A673 (cell line): ENCODE data around the gene TRIM21. TPM values are rescaled to one million over a fixed set of nuclear protein-coding genes. Genes with fewer than 3 reads are reported as not detected.

ENCODE experiments used
- BruUV-seq: library from RNA; stranded (reverse); fragments of 400-500 nt; replicated peaks from 2 replicates; lab custom pipeline; 2021; lab: Mats Ljungman, UMichigan
- CTCF ChIA-PET: fragments of 300-600 bp; sonication (Branson Sonifier 250); formaldehyde crosslinking; loops from one replicate; lab custom pipeline; 2022; ENCODE audit warnings: antibody characterized with exemption; lab: Charles Lee
- POLR2A ChIA-PET: fragments of 300-600 bp; sonication (Branson Sonifier 250); formaldehyde crosslinking; loops from one replicate; lab custom pipeline; 2022; ENCODE audit warnings: antibody characterized with exemption; ENCODE audit not compliant: low non-redundant PET; lab: Charles Lee
- DNase-seq: peaks from one replicate; pipeline ENCODE4 v3.0.0-alpha.2; 2015; ENCODE audit warnings: low spot score
- H3K27ac ChIP-seq: fragments of 200-600 bp; sonication (generic); 2 replicates; pipeline ENCODE4 v1.5.1; 2016; ENCODE audit warnings: mixed run types, low read depth, mild to moderate bottlenecking, mixed read lengths, antibody characterized with exemption, low read length; ENCODE audit not compliant: poor library complexity, severe bottlenecking
- H3K27me3 ChIP-seq: fragments of 200-600 bp; sonication (generic); replicated peaks from 2 replicates; pipeline ENCODE4 v1.6.1; 2017; ENCODE audit warnings: mixed run types, low read depth, mild to moderate bottlenecking, mixed read lengths, antibody characterized with exemption, low read length; ENCODE audit not compliant: insufficient read depth, poor library complexity
- H3K36me3 ChIP-seq: fragments of 200-600 bp; sonication (generic); 2 replicates; pipeline ENCODE4 v1.6.1; 2016; ENCODE audit warnings: mixed run types, mild to moderate bottlenecking, mixed read lengths, antibody characterized with exemption, low read length; ENCODE audit not compliant: insufficient read depth, poor library complexity, severe bottlenecking
- H3K4me1 ChIP-seq: fragments of 200-600 bp; sonication (generic); 2 replicates; pipeline ENCODE4 v1.6.1; 2017; ENCODE audit warnings: mixed run types, mild to moderate bottlenecking, mixed read lengths, antibody characterized with exemption, low read length; ENCODE audit not compliant: insufficient read depth, poor library complexity, severe bottlenecking
- H3K4me3 ChIP-seq: fragments of 200-600 bp; sonication (generic); 2 replicates; pipeline ENCODE4 v1.5.1; 2016; ENCODE audit warnings: low read depth, mixed run types, mild to moderate bottlenecking, mixed read lengths, low read length; ENCODE audit not compliant: poor library complexity, severe bottlenecking
- H3K9me3 ChIP-seq: fragments of 200-600 bp; sonication (generic); 2 replicates; pipeline ENCODE4 v1.6.1; 2016; ENCODE audit warnings: mixed run types, low read depth, mild to moderate bottlenecking, mixed read lengths, antibody characterized with exemption, low read length; ENCODE audit not compliant: poor library complexity, severe bottlenecking
- CTCF ChIP-seq: fragments of 300-800, 200-600 bp; sonication (generic); conservative IDR thresholded peaks from 2 replicates; pipeline ENCODE4 v1.5.1; 2017; ENCODE audit warnings: low read depth, mild to moderate bottlenecking, antibody characterized with exemption, low read length, moderate library complexity, mixed read lengths
- EZH2 ChIP-seq: fragments of 200-600 bp; sonication (generic); IDR thresholded peaks from 2 replicates; pipeline ENCODE4 v1.6.1; 2017; ENCODE audit warnings: borderline replicate concordance, low read depth, mild to moderate bottlenecking, mixed read lengths, antibody characterized with exemption, low read length; ENCODE audit not compliant: poor library complexity, severe bottlenecking
- intact Hi-C: fragments of 100-400 bp; cut with micrococcal nuclease; formaldehyde crosslinking; loops from one replicate; pipeline ENCODE4 v1.10.0; 2022; ENCODE audit not compliant: unreplicated experiment
- total RNA-seq: library from RNA; stranded (reverse); gene quantifications from 2 replicates; pipeline ENCODE4 v1.2.3, GENCODE V29; 2021

TRIM21 gene
- total RNA-seq, 1 experiment from 2014 or later: 5.0 TPM

DNA sequence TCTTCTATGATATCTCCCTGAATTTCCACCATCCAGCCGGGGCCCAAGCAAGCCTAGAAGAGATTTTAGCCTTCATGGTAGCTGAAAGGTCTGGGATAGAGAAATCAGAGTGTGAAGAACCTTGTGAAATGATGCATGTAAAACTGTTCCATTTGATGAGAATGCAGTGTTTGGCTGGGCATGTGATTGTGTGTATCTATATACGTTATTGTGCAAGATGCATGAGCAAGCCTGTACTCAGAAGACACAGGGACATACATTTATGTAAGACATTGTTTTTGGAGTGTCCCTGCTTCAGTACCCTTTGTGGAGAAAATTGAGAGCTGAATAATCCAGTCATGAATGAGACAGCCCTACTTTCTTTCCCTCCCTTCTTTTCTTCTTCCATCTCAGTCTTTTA lies 40.4 kb upstream of the TRIM21 start:
- ChIA-PET POLR2A (no interaction called here), CTCF (no interaction called here)
- TF ChIP-seq EZH2: no peak
- no peaks in the 10 kb centered on the region for H3K4me1 ChIP-seq
- no peak overlapping the region for H3K4me3 ChIP-seq
- H3K27ac ChIP-seq: no peak overlapping the region
- no peak for DNase-seq
- H3K27me3 ChIP-seq: no peaks in the 10 kb centered on the region
- no TSS peak for BruUV-seq
- intact Hi-C loops: no loop called here
- H3K9me3 ChIP-seq: no peaks in the 10 kb centered on the region
- H3K36me3 ChIP-seq: no peaks in the 10 kb centered on the region

- POLR2A ChIA-PET: no interaction called here
Measured at GRCh38 chr11:4430051-4430450, 36.5 kb upstream of the TRIM21 start.

DNA sequence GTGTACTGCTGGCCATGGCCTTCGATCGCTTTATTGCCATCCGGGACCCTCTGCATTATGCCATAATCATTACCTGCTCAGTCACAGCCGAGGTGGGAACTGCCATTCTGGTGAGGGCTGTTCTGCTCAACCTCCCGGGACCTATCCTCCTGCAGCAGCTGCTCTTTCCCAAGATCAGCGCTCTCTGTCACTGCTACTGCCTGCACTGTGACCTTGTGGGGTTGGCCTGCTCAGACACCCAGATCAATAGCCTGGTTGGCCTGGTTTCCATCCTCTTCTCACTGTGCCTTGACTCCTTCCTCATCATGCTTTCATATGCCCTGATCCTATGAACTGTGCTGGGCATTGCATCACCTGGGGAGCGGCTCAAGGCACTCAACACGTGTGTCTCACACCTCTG lies 24.9 kb upstream of the TRIM21 start:
- no peak for TF ChIP-seq EZH2
- TF ChIP-seq CTCF: no peak
- intact Hi-C loops: no loop called here
- Histone ChIP-seq H3K4me3 (no peak overlapping the region), H3K36me3 (no peaks in the 10 kb centered on the region), H3K9me3 (no peaks in the 10 kb centered on the region), H3K27me3 (peaks cover 20% of the 10 kb centered on the region), H3K4me1 (no peaks in the 10 kb centered on the region), H3K27ac (no peak overlapping the region)
- no peak for DNase-seq
- ChIA-PET POLR2A (no interaction called here), CTCF (no interaction called here)
- no TSS peak for BruUV-seq

More at GRCh38 chr11:4430051-4430450, 36.5 kb upstream of the TRIM21 start:
- intact Hi-C loops: no loop called here
- CTCF ChIA-PET: no interaction called here
- Histone ChIP-seq H3K27ac (no peak overlapping the region), H3K36me3 (no peaks in the 10 kb centered on the region), H3K9me3 (no peaks in the 10 kb centered on the region), H3K27me3 (no peaks in the 10 kb centered on the region), H3K4me3 (no peak overlapping the region), H3K4me1 (no peaks in the 10 kb centered on the region)
- no peak for DNase-seq
- TF ChIP-seq CTCF (no peak), EZH2 (no peak)
- BruUV-seq: no TSS peak

DNA sequence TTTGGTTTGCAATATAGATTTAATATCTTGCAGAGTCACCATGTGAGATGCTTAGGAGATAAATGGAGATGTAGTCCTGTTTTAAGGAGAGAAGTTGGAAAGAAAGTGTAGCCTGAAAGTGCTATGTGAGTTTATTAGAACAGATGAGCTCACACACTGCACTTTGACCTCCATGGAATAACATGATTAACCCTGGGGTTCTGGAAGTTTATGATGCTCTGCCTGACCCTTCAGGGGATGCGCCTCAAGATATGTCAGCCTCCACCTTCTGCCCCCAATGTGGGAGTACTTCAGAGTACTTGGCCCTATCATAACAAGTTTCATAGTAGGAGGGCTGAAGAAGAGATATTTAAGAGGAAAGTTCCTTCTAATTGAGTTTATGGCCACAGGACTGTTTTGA lies 23.3 kb upstream of the TRIM21 start:
- no peak overlapping the region for H3K4me3 ChIP-seq
- TF ChIP-seq EZH2 (no peak), CTCF (no peak)

More for the DNA sequence above, 23.3 kb upstream of the TRIM21 start:
- DNase-seq: no peak
- Histone ChIP-seq H3K27ac (no peak overlapping the region), H3K27me3 (peaks cover 20% of the 10 kb centered on the region), H3K4me1 (no peaks in the 10 kb centered on the region), H3K9me3 (no peaks in the 10 kb centered on the region), H3K36me3 (no peaks in the 10 kb centered on the region)
- ChIA-PET CTCF (no interaction called here), POLR2A (no interaction called here)
- BruUV-seq: no TSS peak
- intact Hi-C loops: no loop called here
